ENCODE results near the gene GLCE. TPM values are rescaled to one million over a fixed set of nuclear protein-coding genes. Genes with fewer than 3 reads are reported as not detected.
"Not testable (repeated sequence)": the region's sequence is repeated elsewhere in the genome, so short reads cannot be mapped to it uniquely, and the experiment has no call there.

The GLCE gene
- total RNA-seq, 1 donor from 2014 or later, result 12.7 TPM

- H3K4me3 ChIP-seq (ENCODE audit: low read depth, low read length), result no peak overlapping the region
- TF ChIP-seq CTCF (conservative IDR thresholded peaks at IDR 0.05; ENCODE audit: low read depth, low read length), result no peak
- DNase-seq (ENCODE audit: low read depth), result no peak
These were observed 136.2 kb downstream of the GLCE start for GRCh38 chr15:69296606-69297005.

GRCh38 chr15:69297642-69298353 is 137.4 kb downstream of the GLCE start:
- DNase-seq (ENCODE audit: low read depth), result no peak
- peak overlapping the region; percentile 76 for H3K4me3 ChIP-seq (ENCODE audit: low read depth, low read length)
- no peak for TF ChIP-seq CTCF (conservative IDR thresholded peaks at IDR 0.05; ENCODE audit: low read depth, low read length)

- peak overlapping the region; percentile 76 for H3K4me3 ChIP-seq (ENCODE audit: low read depth, low read length)
- DNase-seq (ENCODE audit: low read depth), result no peak
- no peak for TF ChIP-seq CTCF (conservative IDR thresholded peaks at IDR 0.05; ENCODE audit: low read depth, low read length)
These were observed 137.9 kb downstream of the GLCE start for GRCh38 chr15:69298354-69298696.

GRCh38 chr15:69298697-69299441 is 138.4 kb downstream of the GLCE start, which contains the start of gene PAQR5:
Gene PAQR5 (plus strand): TSS chr15:69298912. CDS start chr15:69360081, 61,169 bp downstream.
- peak within 1 kb of the TSS; percentile 76 for H3K4me3 ChIP-seq (ENCODE audit: low read depth, low read length)
- DNase-seq (ENCODE audit: low read depth), result no peak
- TF ChIP-seq CTCF (conservative IDR thresholded peaks at IDR 0.05; ENCODE audit: low read depth, low read length), result no peak

- peak overlapping the region; percentile 76 for H3K4me3 ChIP-seq (ENCODE audit: low read depth, low read length)
- no peak for DNase-seq (ENCODE audit: low read depth)
- no peak for TF ChIP-seq CTCF (conservative IDR thresholded peaks at IDR 0.05; ENCODE audit: low read depth, low read length)
These were observed 139.0 kb downstream of the GLCE start for GRCh38 chr15:69299451-69299886.

GRCh38 chr15:69299943-69300588 is 139.6 kb downstream of the GLCE start:
- H3K4me3 ChIP-seq (ENCODE audit: low read depth, low read length), result peak overlapping the region; percentile 76
- no peak for DNase-seq (ENCODE audit: low read depth)
- TF ChIP-seq CTCF (conservative IDR thresholded peaks at IDR 0.05; ENCODE audit: low read depth, low read length), result no peak

GRCh38 chr15:69301101-69301500 is 140.7 kb downstream of the GLCE start:
- peak overlapping the region; percentile 25 for H3K4me3 ChIP-seq (ENCODE audit: low read depth, low read length)
- DNase-seq (ENCODE audit: low read depth), result not testable (repeated sequence)

- H3K4me3 ChIP-seq (ENCODE audit: low read depth, low read length); DNase-seq (ENCODE audit: low read depth): not testable (repeated sequence)
These were observed 141.7 kb downstream of the GLCE start for GRCh38 chr15:69302087-69302486.

Measured in epithelial cell of proximal tubule (primary cell).